Effector CD8-positive, alpha-beta T cell (primary cell): ENCODE data around the gene TENM4.
"Not testable (repeated sequence)": the region's sequence is repeated elsewhere in the genome, so short reads cannot be mapped to it uniquely, and the experiment has no call there.

Source experiments
- DNase-seq: peaks from one replicate; lab custom pipeline; 2025; lab: John Stamatoyannopoulos, UW

The TENM4 gene

DNA sequence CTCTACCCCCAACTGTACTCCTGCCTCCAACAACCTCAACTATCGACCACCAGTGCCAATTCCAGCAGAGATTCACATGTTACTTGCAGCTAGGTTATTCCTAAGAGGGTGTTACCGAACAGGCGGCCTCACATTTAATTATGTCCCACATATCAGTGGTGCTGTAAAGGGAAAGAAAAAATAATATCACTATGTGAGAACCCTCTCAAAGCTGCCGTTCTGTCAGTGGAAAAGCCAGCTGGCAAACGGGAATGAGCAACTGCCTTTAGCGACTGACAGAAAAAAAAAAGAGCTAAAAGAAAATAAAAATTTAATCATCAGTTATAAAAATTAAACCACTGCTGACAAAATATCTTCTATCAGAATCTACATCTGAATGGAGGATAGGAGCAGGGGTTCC, 595.3 kb downstream of the TENM4 start:
- DNase-seq: no peak

DNA sequence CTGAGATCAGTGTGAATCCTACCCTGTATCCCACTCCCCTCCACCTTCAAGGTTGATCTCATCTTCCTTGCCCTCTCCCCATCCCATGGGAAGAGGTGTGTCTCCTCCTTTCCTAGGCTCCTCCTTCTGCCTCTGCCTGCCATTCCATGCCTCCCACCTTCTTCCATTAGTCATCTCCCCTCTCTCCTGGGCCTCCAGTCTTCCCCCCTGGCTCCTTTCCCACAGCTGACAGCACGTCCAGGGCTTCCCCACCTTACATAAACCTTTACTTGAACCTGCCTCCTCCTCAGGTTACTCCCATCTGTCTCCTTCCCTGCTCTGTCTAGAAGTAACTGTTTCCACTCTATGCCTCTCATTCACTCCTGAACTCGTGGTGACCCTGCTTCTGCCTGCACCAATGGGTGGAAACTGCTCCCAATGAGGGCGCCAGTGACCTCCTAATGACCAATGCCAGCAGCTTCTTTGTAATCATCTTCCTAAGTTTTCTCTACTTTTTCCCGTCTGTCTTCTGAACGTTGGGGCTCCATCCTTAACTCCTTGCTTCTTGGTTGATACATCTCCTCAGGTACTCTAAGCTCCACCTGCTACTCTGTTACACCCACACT, 599.3 kb downstream of the TENM4 start:
- DNase-seq: no peak

DNA sequence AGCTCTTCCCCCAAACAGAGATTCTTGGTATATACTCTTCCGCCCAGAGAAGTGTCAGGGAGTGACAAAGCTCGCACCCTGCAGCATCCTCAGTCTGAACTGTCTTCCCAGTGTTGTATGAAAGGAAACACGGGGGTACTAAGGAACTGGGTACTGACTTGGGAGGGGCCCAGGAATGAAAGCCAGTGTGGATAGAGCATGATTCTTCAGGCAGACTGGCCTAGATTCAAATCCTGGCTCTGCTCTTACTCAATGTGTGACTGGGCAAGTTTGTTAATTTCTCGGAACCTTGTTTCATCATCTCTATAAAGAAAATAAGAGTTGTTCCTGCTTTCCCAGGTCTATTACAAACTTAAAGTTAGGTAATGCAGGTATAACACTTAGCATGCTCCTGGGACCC, 600.2 kb downstream of the TENM4 start:
- no peak for DNase-seq

DNA sequence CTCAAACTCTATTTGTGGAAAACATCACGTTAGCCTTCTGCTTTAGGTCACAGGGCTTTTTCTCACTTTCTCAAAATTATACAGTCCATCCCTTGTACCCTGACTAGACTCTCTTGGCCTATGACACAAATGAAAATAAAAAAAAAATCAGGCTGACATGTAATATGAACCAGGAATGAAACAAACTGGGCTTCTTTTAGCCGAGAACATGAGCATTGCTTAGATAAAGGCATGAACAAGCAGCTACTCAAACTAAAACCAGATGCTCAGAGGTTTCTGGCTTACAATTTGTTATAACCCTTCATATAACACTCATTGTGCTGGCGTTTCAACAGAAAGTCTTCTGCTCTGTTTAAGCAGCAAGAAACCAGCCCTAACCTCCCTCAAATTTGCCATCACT, 600.6 kb downstream of the TENM4 start:
- DNase-seq: no peak

DNA sequence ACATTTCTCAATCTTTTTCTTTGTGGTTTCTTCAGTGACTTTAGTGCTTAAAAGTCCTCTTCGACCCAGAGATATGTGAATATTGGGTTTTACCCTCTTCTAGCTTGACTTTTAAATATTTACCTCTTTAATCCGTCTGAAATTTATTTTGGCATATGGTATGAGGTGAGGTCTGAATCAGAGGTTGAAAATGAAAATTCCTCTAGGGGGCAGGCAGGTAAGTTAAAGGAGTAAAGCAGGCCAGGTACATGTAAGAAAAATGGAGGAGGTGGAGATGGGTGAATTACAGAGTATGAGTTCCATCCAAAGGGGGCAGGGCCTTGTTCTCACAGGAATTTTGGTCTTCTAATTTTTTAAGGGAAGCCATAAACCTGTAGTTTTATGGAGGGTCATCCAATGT, 602.4 kb downstream of the TENM4 start:
- no peak for DNase-seq

DNA sequence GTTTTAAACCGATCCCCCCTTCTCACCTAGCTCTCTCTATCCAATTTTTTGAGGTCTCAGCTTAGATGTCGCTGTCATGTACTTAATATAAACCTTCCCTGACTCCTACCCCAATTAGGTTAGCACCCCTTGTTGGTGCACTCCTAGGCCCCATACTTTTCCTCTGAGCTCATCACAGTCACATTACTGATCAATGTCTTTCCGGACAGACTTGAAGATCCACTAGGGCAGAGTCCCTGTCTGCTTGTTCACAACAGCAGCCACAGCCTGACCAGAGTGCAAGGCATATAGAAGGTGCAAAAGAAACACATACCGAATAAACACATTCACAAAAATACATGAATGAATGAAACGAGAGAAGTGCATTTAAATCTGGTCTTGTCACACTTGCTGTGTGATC, 605.2 kb downstream of the TENM4 start:
- no peak for DNase-seq

DNA sequence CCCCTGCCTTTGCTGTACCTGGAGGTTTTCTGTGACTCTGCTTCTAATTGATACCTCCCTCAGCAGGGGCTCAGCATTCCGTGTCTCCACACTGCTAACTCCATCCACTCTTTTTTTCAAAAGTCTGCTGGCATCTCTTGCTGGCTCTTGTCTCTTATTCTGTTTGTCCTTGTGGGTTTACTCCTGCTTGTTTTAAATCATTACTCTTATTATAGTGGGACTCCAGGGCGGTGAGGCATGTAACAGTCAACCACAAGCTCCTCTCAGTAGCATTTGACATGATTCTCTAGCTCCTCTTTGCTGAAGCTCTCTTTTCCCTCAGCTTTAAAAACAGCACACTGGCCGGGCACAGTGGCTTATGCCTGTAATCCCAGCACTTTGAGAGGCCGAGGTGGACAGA, 605.9 kb downstream of the TENM4 start:
- DNase-seq: no peak

DNA sequence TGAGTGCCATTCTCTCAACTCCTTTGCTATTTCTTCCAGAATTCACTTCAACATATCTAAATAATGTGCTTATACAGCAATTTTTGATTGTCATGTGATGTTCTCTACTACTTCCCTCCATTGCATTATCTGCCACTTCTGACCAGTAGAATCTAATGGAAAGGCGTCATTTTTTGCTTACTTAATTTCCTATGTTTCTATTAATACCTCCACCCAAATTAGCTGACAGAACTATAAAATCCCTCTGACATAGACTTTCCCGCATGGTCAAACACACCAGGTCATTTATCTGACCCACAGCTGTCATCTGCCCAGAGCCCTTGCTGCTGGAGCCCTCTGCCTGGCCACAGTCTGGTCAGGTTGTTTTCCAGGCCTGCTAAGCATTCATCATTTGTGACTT, 607.6 kb downstream of the TENM4 start:
- DNase-seq: no peak

DNA sequence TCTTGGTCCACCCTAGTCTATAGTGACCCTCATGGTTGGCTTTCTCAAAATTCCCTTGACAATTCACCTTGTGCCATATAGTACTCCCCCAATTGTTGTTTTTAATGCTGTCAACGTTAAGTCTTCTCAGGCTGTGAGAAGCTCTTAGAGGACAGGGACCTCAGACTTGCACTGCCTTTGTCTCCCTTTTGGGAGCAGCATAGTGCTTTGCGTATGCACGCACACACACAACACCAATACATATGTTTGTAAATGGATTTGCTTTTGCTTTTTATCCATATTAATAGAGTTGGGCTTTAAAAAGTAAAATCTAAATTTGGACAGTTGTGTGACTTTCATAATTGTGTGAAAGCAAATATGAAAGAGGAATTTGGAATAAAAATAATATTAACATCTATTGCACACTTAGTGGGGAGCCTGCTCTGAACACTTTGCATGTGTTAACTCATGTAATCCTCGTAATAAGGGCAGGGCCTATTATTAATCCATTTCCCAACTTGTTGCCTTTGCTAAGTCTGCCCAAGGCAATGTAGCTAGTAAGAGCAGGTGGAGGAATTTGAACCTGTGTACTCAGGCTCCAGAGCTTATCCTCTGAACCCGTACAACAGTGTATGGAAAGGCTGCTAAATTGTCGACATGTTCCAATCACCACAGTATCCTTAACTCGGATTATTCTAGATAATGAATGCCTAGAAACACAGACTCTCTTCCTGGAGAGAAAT, 608.4 kb downstream of the TENM4 start:
- DNase-seq: no peak

DNA sequence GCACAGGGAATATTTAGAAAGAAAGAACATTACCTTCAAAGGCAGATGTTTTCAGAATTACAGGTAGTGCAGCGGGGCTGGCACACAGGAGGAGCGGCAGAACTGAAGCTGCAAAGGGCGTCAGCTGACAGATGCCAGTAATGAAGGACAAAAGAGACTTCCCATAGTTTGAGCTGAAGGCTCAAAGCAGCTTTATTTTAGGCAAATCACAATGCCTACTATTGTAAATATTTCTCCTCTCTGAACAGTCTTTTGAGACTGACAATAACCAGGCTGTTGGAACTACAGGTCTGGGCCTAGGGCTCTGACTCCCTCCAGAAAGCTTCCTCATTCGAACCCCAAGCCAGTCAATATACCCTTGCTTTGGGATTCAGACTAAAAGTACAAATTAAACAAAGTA, 609.3 kb downstream of the TENM4 start:
- DNase-seq: no peak

DNA sequence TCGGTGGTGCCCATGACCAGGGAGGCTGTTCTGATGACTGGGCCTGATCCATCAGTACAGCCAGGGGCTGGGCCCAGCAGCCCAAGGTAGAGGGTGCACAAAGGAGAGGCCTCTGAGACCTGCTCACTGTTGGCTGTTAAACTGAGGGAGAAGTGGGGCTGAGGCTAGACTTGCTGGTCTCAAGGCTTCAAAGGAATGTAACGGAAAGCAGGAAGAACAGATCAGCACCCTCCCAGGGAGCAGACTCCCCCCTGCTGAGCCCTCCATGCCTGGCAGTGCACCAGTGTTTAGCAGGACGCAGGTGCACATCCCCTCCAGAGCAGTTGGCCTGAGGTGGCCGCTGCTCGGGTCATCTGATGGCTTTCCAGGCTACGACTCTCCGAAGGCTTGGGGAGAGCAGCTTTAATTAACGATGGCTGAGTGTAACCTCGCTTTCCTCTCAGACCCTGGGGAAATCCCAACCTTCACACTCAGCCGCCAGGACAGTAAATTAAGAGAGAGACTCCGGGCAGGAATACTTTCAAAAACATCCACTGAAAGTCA, 610.5 kb downstream of the TENM4 start:
- DNase-seq: no peak

DNA sequence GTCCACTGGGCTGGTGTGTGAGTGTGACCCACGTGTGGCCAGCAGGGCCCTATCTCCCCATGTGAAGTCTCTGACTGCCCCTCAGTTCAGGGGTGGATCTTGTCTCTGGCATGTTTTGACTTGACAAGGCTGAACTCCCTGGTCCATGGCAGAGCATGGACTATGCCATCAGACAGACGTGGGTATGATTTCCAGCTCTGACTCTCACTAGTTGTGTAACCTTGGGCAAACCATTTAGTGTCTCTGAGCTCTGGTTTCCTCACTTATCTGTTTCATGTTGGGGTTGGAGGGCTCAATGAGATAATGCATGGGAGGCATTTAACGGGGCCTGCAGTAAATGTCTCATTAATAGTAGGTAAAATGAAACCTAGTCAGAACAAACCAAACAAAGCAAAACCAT, 611.7 kb downstream of the TENM4 start:
- DNase-seq: no peak

DNA sequence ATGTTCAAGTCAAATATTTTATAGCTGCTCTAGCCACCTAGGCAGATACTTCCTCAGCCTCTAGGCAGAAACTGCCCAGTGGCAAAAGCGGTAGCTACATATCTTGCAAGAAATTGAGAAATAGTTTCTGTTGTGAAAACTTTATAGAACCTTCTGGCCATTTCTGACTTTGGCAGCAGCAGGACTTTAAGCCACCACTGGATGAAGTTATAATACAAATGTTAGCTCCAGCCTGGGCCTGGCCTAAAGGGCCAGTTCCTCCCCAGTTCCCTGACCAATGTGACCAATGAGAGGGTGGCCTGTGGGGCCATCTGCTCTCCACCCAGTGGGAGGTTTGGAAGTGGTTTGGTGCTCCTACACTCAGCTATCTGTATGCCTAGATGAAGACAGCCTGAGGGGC, 612.2 kb downstream of the TENM4 start:
- no peak for DNase-seq

DNA sequence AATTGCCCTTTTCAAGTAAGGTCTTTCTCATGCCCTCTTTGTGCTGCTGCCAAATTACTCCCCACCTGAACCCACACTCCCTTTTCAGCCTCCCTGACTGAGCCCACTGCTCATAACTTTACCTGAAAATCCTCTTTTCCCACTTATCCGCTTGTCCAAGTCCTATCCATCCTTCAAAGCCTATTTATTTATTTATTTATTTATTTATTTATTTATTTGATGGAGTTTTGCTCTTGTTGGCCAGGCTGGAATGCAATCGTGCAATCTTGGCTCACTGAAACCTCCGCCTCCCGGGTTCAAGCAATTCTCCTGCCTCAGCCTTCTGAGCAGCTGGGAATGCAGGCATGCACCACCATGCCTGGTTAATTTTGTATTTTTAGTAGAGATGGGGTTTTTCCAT, 613.5 kb downstream of the TENM4 start:
- DNase-seq: not testable (repeated sequence)

DNA sequence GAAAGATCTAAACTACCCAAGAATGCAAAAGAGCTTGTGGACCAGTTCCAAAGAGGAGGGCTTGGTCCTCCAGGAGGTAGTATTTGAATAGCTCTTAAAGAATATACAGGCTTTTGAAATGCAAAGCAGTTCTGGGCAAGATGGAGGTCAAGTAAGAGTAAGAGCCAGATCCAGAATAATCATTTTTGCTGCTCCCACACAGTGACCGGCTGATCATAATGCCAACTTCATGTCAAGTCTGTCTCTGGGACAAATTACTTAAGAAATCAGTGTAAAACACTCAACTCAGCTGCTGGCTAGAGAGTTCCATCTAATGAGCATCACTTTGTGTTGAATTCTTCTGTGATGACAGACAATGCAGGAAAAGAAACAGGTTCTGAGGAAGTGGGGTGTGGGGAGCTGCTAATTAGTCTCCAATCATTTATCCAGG, 615.2 kb downstream of the TENM4 start:
- no peak for DNase-seq

DNA sequence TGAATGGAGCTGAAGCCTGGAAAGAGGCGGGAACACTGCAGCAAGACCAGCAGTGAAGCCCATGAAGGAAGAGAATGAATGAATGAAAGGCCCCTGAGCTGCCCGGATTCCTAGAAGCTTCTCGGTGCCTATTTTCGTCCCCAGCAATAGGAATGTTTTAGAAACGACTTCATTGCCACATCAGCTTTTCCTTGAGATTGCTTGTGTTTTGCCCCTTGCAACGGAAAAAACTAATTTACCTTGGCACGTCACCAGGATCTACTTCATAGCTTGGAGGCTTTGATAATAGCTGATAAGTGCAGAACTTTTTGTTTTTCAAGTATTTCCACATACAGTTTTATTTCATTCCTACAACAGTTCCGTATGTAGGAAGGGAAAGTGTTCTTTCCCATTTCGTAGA, 617.2 kb downstream of the TENM4 start:
- DNase-seq: no peak

DNA sequence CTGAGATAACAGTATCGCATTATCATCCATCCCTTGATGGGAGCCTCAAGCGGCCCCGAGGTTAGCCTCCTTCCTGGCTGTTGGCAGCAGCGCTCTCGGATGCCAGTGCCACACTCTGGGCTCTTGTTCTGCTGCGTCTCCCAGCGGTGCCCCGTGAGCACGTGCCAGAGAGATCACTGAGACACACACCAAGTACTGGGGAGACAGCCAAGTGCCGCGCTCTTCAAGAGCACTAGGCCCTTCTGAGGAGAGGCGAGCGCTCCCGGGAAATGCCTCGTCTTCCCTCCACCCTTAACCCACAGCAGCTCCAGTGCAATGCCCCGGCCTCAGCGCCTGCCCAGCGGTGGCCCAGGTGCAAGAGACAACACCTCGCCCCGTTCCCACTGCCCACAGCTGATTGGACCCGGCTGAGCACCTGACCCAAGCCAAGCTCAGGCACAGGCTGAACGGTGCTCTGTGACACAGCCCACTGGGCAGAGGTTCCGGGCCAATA, 617.9 kb downstream of the TENM4 start:
- DNase-seq: no peak

DNA sequence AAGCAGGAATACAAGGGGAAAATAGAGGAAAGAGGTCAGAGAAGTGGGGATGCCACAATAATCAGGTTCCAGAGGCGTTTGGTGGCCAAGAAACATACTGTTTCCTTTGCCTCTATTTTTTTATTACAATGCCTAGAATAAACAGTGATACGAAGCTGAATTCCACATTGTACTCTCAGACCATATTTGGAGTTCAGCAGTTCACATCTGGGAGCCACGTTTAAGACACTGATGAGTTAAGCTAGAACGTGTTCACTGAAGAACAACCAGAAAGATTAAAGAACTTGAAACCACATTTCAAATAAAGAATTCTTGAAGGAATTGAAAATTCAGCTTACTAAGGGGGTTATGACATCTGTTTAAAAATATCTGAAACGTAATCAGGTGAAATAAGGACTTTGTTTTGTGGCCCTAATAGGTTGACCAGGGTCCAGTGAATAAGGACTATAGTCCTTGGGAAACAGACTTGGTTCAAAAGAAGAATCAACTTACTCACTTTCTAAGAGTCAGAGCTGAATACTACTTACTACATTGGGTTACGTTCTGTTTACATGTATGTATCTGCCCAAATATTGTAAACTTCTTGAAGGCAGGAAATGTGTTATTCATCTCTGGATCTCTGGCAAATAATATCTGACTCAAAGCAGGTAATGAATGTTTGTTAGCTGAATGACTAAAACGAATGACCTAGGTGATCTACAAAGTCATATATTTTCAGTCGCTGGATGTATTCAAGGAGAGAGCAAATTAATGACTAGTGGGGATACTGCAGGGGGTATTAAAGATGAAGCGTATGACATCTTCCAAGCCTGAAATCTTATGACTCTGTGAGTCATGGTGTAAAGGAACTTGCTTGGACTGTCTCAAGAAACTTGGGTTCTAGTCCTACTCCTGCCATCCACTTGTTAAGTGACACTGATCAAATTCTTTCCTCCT, 619.2 kb downstream of the TENM4 start:
- no peak for DNase-seq

DNA sequence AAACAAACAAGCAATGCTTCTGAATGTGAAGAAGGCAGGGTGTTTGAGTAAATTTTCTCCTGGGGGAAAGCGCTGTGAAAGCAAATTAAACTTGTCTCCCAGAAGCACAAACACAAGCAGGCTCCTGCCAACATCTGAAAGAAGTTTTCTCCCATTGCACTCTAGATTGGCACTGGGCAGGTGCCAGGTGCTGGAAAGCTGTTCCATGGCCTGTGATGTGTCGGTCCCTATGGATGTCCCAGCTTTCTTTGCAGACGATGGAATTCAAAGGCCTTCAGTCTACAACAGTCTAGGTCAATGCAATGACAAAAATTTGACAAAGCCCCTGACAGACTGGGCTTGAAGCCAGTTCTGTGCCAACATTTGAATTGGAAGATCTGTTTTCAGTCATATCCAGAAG, 620.1 kb downstream of the TENM4 start:
- DNase-seq: no peak

DNA sequence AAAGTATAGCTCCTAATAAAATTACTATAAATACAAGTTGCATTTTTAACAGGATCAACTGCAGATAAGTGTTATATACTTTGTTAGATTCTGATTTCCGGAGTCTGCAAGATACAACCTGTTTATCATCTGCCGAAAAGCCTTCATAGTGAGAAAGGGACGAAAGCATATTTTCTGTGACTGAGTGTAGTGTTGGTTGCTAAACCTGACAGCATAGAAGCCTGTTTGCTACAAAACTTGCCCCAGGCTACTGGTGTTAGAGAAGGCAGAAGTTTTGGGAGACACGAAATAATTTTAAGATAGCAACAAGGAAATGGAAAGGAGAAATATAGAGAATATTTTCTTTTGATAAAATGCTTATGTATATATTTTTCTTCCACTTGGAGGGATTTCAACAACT, 622.6 kb downstream of the TENM4 start:
- DNase-seq: no peak

DNA sequence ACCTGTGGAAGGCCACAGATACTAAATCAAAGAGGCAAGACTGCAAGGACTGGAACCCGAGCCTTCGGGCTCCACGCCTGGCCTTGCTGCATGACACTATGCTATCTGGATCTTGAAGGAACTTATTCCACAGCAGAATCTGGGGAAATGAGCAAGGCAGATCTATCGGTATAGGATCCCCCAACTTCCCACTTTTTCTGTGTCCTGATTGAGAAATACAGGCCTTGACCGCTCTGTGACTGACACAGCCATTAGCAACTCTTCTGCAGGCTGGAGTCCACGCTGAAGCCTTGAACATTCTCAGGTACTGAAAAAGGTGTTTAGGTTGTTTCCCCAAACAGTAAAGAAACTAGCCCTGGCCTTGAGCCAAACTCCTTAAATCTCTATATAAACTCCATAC, 625.0 kb downstream of the TENM4 start:
- DNase-seq: no peak

DNA sequence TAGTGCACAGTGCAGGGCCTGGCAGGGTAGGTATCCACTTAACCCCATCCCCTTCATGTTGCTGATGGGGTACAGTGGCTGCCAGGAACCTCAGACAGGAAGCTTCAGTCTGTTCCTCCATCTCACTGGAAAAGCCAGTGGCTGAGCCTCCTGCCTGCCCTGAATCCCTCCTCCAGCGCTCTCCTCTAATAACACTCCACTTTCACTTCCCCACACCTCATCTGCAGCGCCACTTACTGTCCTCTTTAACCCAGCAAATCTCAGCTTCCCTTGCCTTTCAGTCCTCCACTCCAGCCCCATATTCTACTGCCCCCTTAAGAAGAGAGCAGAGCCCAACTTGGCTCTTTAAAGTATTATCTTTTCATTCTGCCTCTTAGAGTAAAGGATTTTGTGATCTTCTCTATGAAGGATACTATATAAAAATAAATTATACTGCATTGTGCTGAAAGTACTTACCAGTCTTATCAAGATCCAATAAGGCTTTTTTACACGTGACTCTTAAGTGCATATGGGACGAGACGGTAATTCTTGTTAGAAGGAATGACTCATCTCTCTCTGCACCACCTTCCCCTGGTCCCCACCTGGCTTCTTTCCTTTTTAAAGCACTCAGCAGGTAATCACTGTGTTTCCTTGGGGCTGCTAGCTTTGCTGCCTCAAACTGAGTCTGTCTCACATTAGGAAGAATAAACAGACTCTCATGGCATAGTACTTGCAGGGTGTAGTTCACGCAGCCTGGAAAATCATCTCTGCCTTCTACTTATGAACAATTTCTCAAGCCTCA, 628.1 kb downstream of the TENM4 start:
- no peak for DNase-seq
